ENCODE measurements around the gene FSIP1. TPM values are rescaled to one million over a fixed set of nuclear protein-coding genes. Genes with fewer than 3 reads are reported as not detected.

FSIP1 gene
- polyA plus RNA-seq, 3 donors: 0.10 to 0.48 (median 0.21) TPM

DNA sequence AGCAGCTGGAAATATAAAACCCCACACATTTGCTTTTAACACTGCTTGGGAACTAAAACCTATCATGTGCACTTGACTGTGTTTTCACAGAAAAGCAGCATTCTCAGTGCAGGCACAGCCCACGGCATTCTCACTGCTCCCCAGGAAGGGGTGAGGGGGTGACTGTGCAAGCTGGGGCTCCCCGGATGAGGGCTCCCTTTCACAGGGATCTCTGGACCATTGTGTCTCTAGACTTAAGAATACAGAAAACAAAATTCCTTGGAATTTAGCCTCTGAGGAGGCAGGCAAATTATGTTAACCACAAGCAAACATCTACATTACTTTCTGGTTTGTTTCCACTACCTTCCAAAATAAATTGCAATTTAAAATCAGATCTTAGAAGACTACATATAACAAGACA is 100.3 kb downstream of the FSIP1 start:
- no CpG with 5 or more reads among the region's 2 CpGs for WGBS (ENCODE audit: insufficient coverage)
- Histone ChIP-seq H3K79me2 (ENCODE audit: insufficient read depth, low read length) (no peaks in the 10 kb centered on the region), H3K4me2 (replicated peaks; ENCODE audit: extremely low read depth, low read length, poor library complexity, severe bottlenecking) (no peak overlapping the region), H2AFZ (ENCODE audit: insufficient read depth, low read depth, low read length, poor library complexity, severe bottlenecking) (no peak overlapping the region), H3K27ac (ENCODE audit: low read depth in 1 of 2, low read length in 2 of 2) (no peak overlapping the region), H3K27me3 (ENCODE audit: control insufficient read depth in 2 of 2, insufficient read depth in 2 of 2, low read length in 2 of 2) (no peaks in the 10 kb centered on the region), H4K20me1 (ENCODE audit: insufficient read depth, low read length) (no peaks in the 10 kb centered on the region), H3K4me3 (replicated peaks in 1 of 3; ENCODE audit: low read depth in 2 of 3, low read length in 3 of 3) (no peak overlapping the region), H3K36me3 (replicated peaks in 1 of 2; ENCODE audit: control insufficient read depth in 1 of 2, insufficient read depth in 2 of 2, low read length in 2 of 2) (no peaks in the 10 kb centered on the region), H3K9ac (ENCODE audit: insufficient read depth, low read length, poor library complexity, severe bottlenecking) (no peak overlapping the region), H3K9me3 (replicated peaks in 1 of 2; ENCODE audit: control insufficient read depth in 1 of 2, insufficient read depth in 1 of 2, low read length in 2 of 2) (no peaks in the 10 kb centered on the region), H3K4me1 (ENCODE audit: control insufficient read depth in 1 of 2, insufficient read depth in 2 of 2, low read length in 2 of 2) (no peaks in the 10 kb centered on the region)
- H3K9me3 Mint-ChIP-seq: no peaks in the 10 kb centered on the region
- no peaks in the 10 kb centered on the region for H3K4me1 Mint-ChIP-seq
- no peak overlapping the region for H3K27ac Mint-ChIP-seq
- peaks cover 0 to 2% (median 2%) of the 10 kb centered on the region in 3 donors for H3K27me3 Mint-ChIP-seq (ENCODE audit: low read depth in 3 of 3)
- no peaks in the 10 kb centered on the region for H3K36me3 Mint-ChIP-seq
- intact Hi-C loops (cut with micrococcal nuclease): no loop called here
- DNase-seq: no peak
- TF ChIP-seq, protein P1, sequence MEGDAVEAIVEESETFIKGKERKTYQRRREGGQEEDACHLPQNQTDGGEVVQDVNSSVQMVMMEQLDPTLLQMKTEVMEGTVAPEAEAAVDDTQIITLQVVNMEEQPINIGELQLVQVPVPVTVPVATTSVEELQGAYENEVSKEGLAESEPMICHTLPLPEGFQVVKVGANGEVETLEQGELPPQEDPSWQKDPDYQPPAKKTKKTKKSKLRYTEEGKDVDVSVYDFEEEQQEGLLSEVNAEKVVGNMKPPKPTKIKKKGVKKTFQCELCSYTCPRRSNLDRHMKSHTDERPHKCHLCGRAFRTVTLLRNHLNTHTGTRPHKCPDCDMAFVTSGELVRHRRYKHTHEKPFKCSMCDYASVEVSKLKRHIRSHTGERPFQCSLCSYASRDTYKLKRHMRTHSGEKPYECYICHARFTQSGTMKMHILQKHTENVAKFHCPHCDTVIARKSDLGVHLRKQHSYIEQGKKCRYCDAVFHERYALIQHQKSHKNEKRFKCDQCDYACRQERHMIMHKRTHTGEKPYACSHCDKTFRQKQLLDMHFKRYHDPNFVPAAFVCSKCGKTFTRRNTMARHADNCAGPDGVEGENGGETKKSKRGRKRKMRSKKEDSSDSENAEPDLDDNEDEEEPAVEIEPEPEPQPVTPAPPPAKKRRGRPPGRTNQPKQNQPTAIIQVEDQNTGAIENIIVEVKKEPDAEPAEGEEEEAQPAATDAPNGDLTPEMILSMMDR (IDR thresholded peaks at IDR 0.05): no peak
- no peak overlapping the region for H3K4me3 Mint-ChIP-seq

- intact Hi-C loops (cut with micrococcal nuclease): no loop called here
- Histone ChIP-seq H3K36me3 (replicated peaks in 1 of 2; ENCODE audit: control insufficient read depth in 1 of 2, insufficient read depth in 2 of 2, low read length in 2 of 2) (no peaks in the 10 kb centered on the region), H3K27ac (ENCODE audit: low read depth in 1 of 2, low read length in 2 of 2) (no peak overlapping the region), H3K9ac (ENCODE audit: insufficient read depth, low read length, poor library complexity, severe bottlenecking) (no peak overlapping the region), H3K4me3 (replicated peaks in 1 of 3; ENCODE audit: low read depth in 2 of 3, low read length in 3 of 3) (no peak overlapping the region), H3K4me2 (replicated peaks; ENCODE audit: extremely low read depth, low read length, poor library complexity, severe bottlenecking) (no peak overlapping the region), H4K20me1 (ENCODE audit: insufficient read depth, low read length) (no peaks in the 10 kb centered on the region), H3K4me1 (ENCODE audit: control insufficient read depth in 1 of 2, insufficient read depth in 2 of 2, low read length in 2 of 2) (no peaks in the 10 kb centered on the region), H2AFZ (ENCODE audit: insufficient read depth, low read depth, low read length, poor library complexity, severe bottlenecking) (no peak overlapping the region), H3K9me3 (replicated peaks in 1 of 2; ENCODE audit: control insufficient read depth in 1 of 2, insufficient read depth in 1 of 2, low read length in 2 of 2) (no peaks in the 10 kb centered on the region), H3K27me3 (ENCODE audit: control insufficient read depth in 2 of 2, insufficient read depth in 2 of 2, low read length in 2 of 2) (no peaks in the 10 kb centered on the region), H3K79me2 (ENCODE audit: insufficient read depth, low read length) (no peaks in the 10 kb centered on the region)
- Mint-ChIP-seq H3K4me1 (no peaks in the 10 kb centered on the region), H3K27ac (no peak overlapping the region), H3K4me3 (no peak overlapping the region), H3K27me3 (ENCODE audit: low read depth in 3 of 3) (peaks cover 0 to 2% (median 0%) of the 10 kb centered on the region in 3 donors), H3K9me3 (no peaks in the 10 kb centered on the region), H3K36me3 (no peaks in the 10 kb centered on the region)
- no peak for DNase-seq
- no CpG with 5 or more reads among the region's 2 CpGs for WGBS (ENCODE audit: insufficient coverage)
- TF ChIP-seq, protein P1 (IDR thresholded peaks at IDR 0.05): no peak
Measured at GRCh38 chr15:39680868-39681267, 101.8 kb downstream of the FSIP1 start.

All from CD14-positive monocyte (primary cell).